Vagina (tissue), 2 donors: ENCODE measurements around the gene OR10J1. TPM values are rescaled to one million over a fixed set of nuclear protein-coding genes. Genes with fewer than 3 reads are reported as not detected.

ENCODE experiments used
- DNase-seq, 2 donors: peaks; one replicate each; pipeline ENCODE4 v3.0.0-alpha.2; 2017; ENCODE audit errors: extremely low spot score in 2 of 2
- H3K27ac ChIP-seq: fragments of 200-600 bp; sonication (generic); one replicate; pipeline ENCODE4 v1.5.1; 2019
- H3K27me3 ChIP-seq: fragments of 200-600 bp; sonication (generic); one replicate; pipeline ENCODE4 v1.5.1; 2019
- H3K36me3 ChIP-seq, 2 donors: fragments of 200-600 bp; sonication (generic); one replicate each; pipeline ENCODE4 v1.5.1; 2017 to 2019
- H3K4me1 ChIP-seq: fragments of 200-600 bp; sonication (generic); one replicate; pipeline ENCODE4 v1.5.1; 2019
- H3K4me3 ChIP-seq, 2 donors: fragments of 200-600 bp; sonication (generic); 1 replicate in 1 of 2; 2 replicates in 1 of 2; pipeline ENCODE4 v1.5.1; 2016 to 2019
- H3K9me3 ChIP-seq: fragments of 200-600 bp; sonication (generic); one replicate; pipeline ENCODE4 v1.5.1; 2019
- CTCF ChIP-seq, 3 experiments: fragments of 450-650 bp in 2 of 3; fragments of 200-600 bp in 1 of 3; sonication (generic) in 1 of 3; IDR thresholded peaks; one replicate each; pipeline ENCODE4 v1.5.1; 2017 to 2019; ENCODE audit warnings: antibody characterized with exemption in 3 of 3, mild to moderate bottlenecking in 2 of 3, moderate library complexity in 2 of 3
- POLR2A ChIP-seq, 2 donors: fragments of 450-650 bp; IDR thresholded peaks; one replicate each; pipeline ENCODE4 v1.6.1; 2017; ENCODE audit warnings: antibody characterized with exemption in 2 of 2, mild to moderate bottlenecking in 2 of 2, moderate library complexity in 2 of 2
- POLR2AphosphoS5 ChIP-seq, 2 donors: sonication (generic); formaldehyde crosslinking; IDR thresholded peaks; one replicate each; pipeline ENCODE4 v1.9.0; 2017; ENCODE audit warnings: antibody characterized with exemption in 2 of 2, mild to moderate bottlenecking in 2 of 2, low read depth in 1 of 2; ENCODE audit not compliant: insufficient read depth in 1 of 2
- intact Hi-C: fragments of 100-400 bp; cut with DNase I; formaldehyde crosslinking; loops from one replicate; pipeline ENCODE4 v1.15.1; 2023
- total RNA-seq: library from RNA; depleted of rRNA; stranded (reverse); fragments of >200 nt; gene quantifications from one replicate; pipeline ENCODE4 v1.2.3, GENCODE V29; 2016

The OR10J1 gene
- total RNA-seq, 1 donor from 2014 or later: not detected

- Histone ChIP-seq H3K4me1 (no peaks in the 10 kb centered on the region), H3K36me3 (no peaks in the 10 kb centered on the region), H3K4me3 (no peak overlapping the region), H3K27me3 (no peaks in the 10 kb centered on the region), H3K9me3 (no peaks in the 10 kb centered on the region), H3K27ac (no peak overlapping the region)
- TF ChIP-seq POLR2AphosphoS5 (IDR thresholded peaks at IDR 0.05; ENCODE audit: insufficient read depth in 1 of 2, low read depth in 1 of 2) (no peak), CTCF (IDR thresholded peaks at IDR 0.05) (no peak), POLR2A (IDR thresholded peaks at IDR 0.05) (no peak)
- no peak for DNase-seq
- intact Hi-C loops: no loop called here
Observed at GRCh38 chr1:159483501-159483900, 44.0 kb downstream of the OR10J1 start.

Other genes starting within 250 kb of the OR10J1 start
- 102 TPM for gene ACKR1, start 234.8 kb upstream of the OR10J1 start, total RNA-seq
- 3.2 TPM for gene FCER1A, start 137.4 kb upstream of the OR10J1 start, total RNA-seq
- gene OR10J4, start 7.5 kb upstream of the OR10J1 start, total RNA-seq: not detected
- gene OR10J5, start 96.3 kb downstream of the OR10J1 start, total RNA-seq: not detected
- gene APCS, start 148.1 kb downstream of the OR10J1 start, total RNA-seq: not detected